Mesodermal cell (in vitro differentiated cells): Measurements from ENCODE around the gene DDX27. TPM values are rescaled to one million over a fixed set of nuclear protein-coding genes. Genes with fewer than 3 reads are reported as not detected.
"Not testable (repeated sequence)": the region's sequence is repeated elsewhere in the genome, so short reads cannot be mapped to it uniquely, and the experiment has no call there.

Experiments used
- H3K27ac ChIP-seq: 2 replicates; pipeline ENCODE4 v1.7.0; 2013; ENCODE audit warnings: mild to moderate bottlenecking, low read depth, low read length, moderate library complexity; ENCODE audit not compliant: severe bottlenecking
- H3K36me3 ChIP-seq: 2 replicates; pipeline ENCODE4 v1.7.1; 2013; ENCODE audit warnings: mild to moderate bottlenecking, low read length, moderate library complexity; ENCODE audit not compliant: control insufficient read depth, insufficient read depth
- H3K4me1 ChIP-seq: one replicate; pipeline ENCODE4 v1.7.1; 2013; ENCODE audit warnings: mild to moderate bottlenecking, low read length; ENCODE audit not compliant: insufficient read depth, control insufficient read depth, poor library complexity, severe bottlenecking
- H3K4me3 ChIP-seq: 2 replicates; pipeline ENCODE4 v1.7.0; 2013; ENCODE audit warnings: low read length, control low read depth, mild to moderate bottlenecking; ENCODE audit not compliant: insufficient read depth, poor library complexity, severe bottlenecking; ENCODE audit errors: extremely low read depth
- H3K9me3 ChIP-seq: 2 replicates; pipeline ENCODE4 v1.7.1; 2013; ENCODE audit warnings: mild to moderate bottlenecking, low read length, moderate library complexity; ENCODE audit not compliant: control insufficient read depth
- WGBS, 2 experiments: methylation state at CpG; one replicate each; pipeline ENCODE4 v1.1.5; 2013; ENCODE audit warnings: missing lambda C conversion rate in 2 of 2; ENCODE audit not compliant: insufficient coverage in 2 of 2; 5-methylcytosine and 5-hydroxymethylcytosine counted together
- polyA plus RNA-seq, 2 experiments: library from polyadenylated mRNA; stranded (reverse); fragments of 50-300 nt; gene quantifications; one replicate each; pipeline ENCODE4 v1.2.3, GENCODE V29; 2013

Gene DDX27
- polyA plus RNA-seq (2013, experiment 1 of 2): 31.7 TPM
- 29.3 TPM for polyA plus RNA-seq (2013, experiment 2 of 2)

- peak within 1 kb of the TSS; percentile 83 for H3K27ac ChIP-seq
- peak within 1 kb of the TSS; percentile 93 for H3K4me3 ChIP-seq
- 0% methylated on average over 42 to 43 of the region's 46 CpGs for WGBS, 2 experiments
- H3K4me1 ChIP-seq: peaks cover 5% of the 10 kb centered on the region
- H3K9me3 ChIP-seq: no peaks in the 10 kb centered on the region
- peaks cover 32% of the 10 kb centered on the region for H3K36me3 ChIP-seq
These were observed at the start of gene DDX27 for GRCh38 chr20:49219091-49219923. DDX27 (plus strand) TSS chr20:49219416; CDS start chr20:49219449, 33 bp downstream.

GRCh38 chr20:49169547-49169946 lies 49.7 kb upstream of the DDX27 start:
- Histone ChIP-seq H3K27ac (no peak overlapping the region), H3K9me3 (no peaks in the 10 kb centered on the region), H3K36me3 (peaks cover 59% of the 10 kb centered on the region), H3K4me1 (peaks cover 4% of the 10 kb centered on the region), H3K4me3 (no peak overlapping the region)
- 94 to 100% methylated on average over 1 to 2 of the region's 2 CpGs for WGBS, 2 experiments

GRCh38 chr20:49170714-49171113 lies 48.5 kb upstream of the DDX27 start:
- Histone ChIP-seq H3K9me3 (no peaks in the 10 kb centered on the region), H3K27ac (no peak overlapping the region), H3K4me1 (peaks cover 4% of the 10 kb centered on the region), H3K36me3 (peaks cover 54% of the 10 kb centered on the region), H3K4me3 (no peak overlapping the region)
- WGBS, 2 experiments: 86% methylated on average over 1 of the region's 2 CpGs; no CpG with 5 or more reads in 1 of the 2 experiments

GRCh38 chr20:49171909-49172308 lies 47.3 kb upstream of the DDX27 start:
- H3K9me3 ChIP-seq: no peaks in the 10 kb centered on the region
- H3K36me3 ChIP-seq: peaks cover 47% of the 10 kb centered on the region
- H3K4me3 ChIP-seq: no peak overlapping the region

GRCh38 chr20:49172413-49172812 lies 46.8 kb upstream of the DDX27 start:
- 71 to 92% methylated on average over 1 of the region's 1 CpG for WGBS, 2 experiments
- Histone ChIP-seq H3K4me1 (peaks cover 4% of the 10 kb centered on the region), H3K4me3 (no peak overlapping the region), H3K9me3 (no peaks in the 10 kb centered on the region), H3K36me3 (peaks cover 49% of the 10 kb centered on the region), H3K27ac (no peak overlapping the region)

More at GRCh38 chr20:49171909-49172308, 47.3 kb upstream of the DDX27 start:
- no peak overlapping the region for H3K27ac ChIP-seq
- peaks cover 4% of the 10 kb centered on the region for H3K4me1 ChIP-seq

GRCh38 chr20:49174183-49174582 lies 45.0 kb upstream of the DDX27 start:
- H3K27ac ChIP-seq: no peak overlapping the region
- H3K36me3 ChIP-seq: peaks cover 61% of the 10 kb centered on the region
- no peak overlapping the region for H3K4me3 ChIP-seq
- H3K4me1 ChIP-seq: no peaks in the 10 kb centered on the region
- 86 to 97% methylated on average over 5 of the region's 6 CpGs for WGBS, 2 experiments
- no peaks in the 10 kb centered on the region for H3K9me3 ChIP-seq

GRCh38 chr20:49179368-49180277 lies 39.6 kb upstream of the DDX27 start:
- no peak overlapping the region for H3K4me3 ChIP-seq
- H3K36me3 ChIP-seq: peaks cover 30% of the 10 kb centered on the region
- peak overlapping the region; percentile 4 for H3K27ac ChIP-seq
- no peaks in the 10 kb centered on the region for H3K9me3 ChIP-seq
- WGBS, 2 experiments: no CpG with 5 or more reads among the region's 1 CpG
- no peaks in the 10 kb centered on the region for H3K4me1 ChIP-seq

- H3K9me3 ChIP-seq: no peaks in the 10 kb centered on the region
- H3K4me3 ChIP-seq: no peak overlapping the region
- H3K36me3 ChIP-seq: peaks cover 30% of the 10 kb centered on the region
- H3K4me1 ChIP-seq: no peaks in the 10 kb centered on the region
- H3K27ac ChIP-seq: no peak overlapping the region
- WGBS, 2 experiments: 80 to 90% methylated on average over 6 to 7 of the region's 8 CpGs
These were observed 37.8 kb upstream of the DDX27 start for GRCh38 chr20:49181265-49181877.

GRCh38 chr20:49183444-49183843 lies 35.8 kb upstream of the DDX27 start:
- peaks cover 13% of the 10 kb centered on the region for H3K36me3 ChIP-seq
- WGBS, 2 experiments: 100% methylated on average over 3 of the region's 3 CpGs; no CpG with 5 or more reads in 1 of the 2 experiments
- H3K4me3 ChIP-seq: no peak overlapping the region
- no peaks in the 10 kb centered on the region for H3K9me3 ChIP-seq
- H3K27ac ChIP-seq: no peak overlapping the region
- no peaks in the 10 kb centered on the region for H3K4me1 ChIP-seq

GRCh38 chr20:49184084-49184501 lies 35.1 kb upstream of the DDX27 start:
- 90 to 100% methylated on average over 2 of the region's 5 CpGs for WGBS, 2 experiments
- peaks cover 12% of the 10 kb centered on the region for H3K36me3 ChIP-seq
- not testable (repeated sequence) for H3K9me3 ChIP-seq, H3K27ac ChIP-seq, H3K4me1 ChIP-seq, H3K4me3 ChIP-seq
